ENCODE data around the gene COPB1. TPM values are rescaled to one million over a fixed set of nuclear protein-coding genes. Genes with fewer than 3 reads are reported as not detected.

The COPB1 gene
- total and polyA plus RNA-seq, 2 of the 8 experiments (the other 6 are each of a cell fraction or from before 2014, with no cell fraction given): 28.7 to 72.1 TPM

GRCh38 chr11:14443638-14444037 is 56.0 kb downstream of the COPB1 start (continued):
- TF ChIP-seq ATF3 (IDR thresholded peaks at IDR 0.05; ENCODE audit: insufficient read depth, low read depth, low read length): no peak

All from H1 (cell line).